Dendritic cell treated with granulocyte-macrophage colony-stimulating factor and Interleukin-4, amounts not matched to agents 40 ng/mL and 50 ng/mL, for 4 days (primary cell): ENCODE results near the gene ATMIN.

Experiments used
- H3K27ac Mint-ChIP-seq: one replicate; pipeline ENCODE4 v1.8.0; 2022; ENCODE audit warnings: mild to moderate bottlenecking, mixed read lengths
- H3K27me3 Mint-ChIP-seq: one replicate; pipeline ENCODE4 v1.8.0; 2022; ENCODE audit warnings: mild to moderate bottlenecking, mixed read lengths
- H3K36me3 Mint-ChIP-seq: one replicate; pipeline ENCODE4 v1.8.0; 2022; ENCODE audit warnings: low read depth, mixed read lengths
- H3K4me1 Mint-ChIP-seq: one replicate; pipeline ENCODE4 v1.8.0; 2022; ENCODE audit warnings: low read depth, mixed read lengths
- H3K4me3 Mint-ChIP-seq: one replicate; pipeline ENCODE4 v1.8.0; 2022; ENCODE audit warnings: mild to moderate bottlenecking, moderate library complexity, mixed read lengths
- H3K9me3 Mint-ChIP-seq: one replicate; pipeline ENCODE4 v1.8.0; 2022; ENCODE audit warnings: mixed read lengths
- intact Hi-C: fragments of 100-400 bp; cut with micrococcal nuclease; formaldehyde crosslinking; loops from one replicate; pipeline ENCODE4 v1.15.0; 2022

ATMIN gene

DNA sequence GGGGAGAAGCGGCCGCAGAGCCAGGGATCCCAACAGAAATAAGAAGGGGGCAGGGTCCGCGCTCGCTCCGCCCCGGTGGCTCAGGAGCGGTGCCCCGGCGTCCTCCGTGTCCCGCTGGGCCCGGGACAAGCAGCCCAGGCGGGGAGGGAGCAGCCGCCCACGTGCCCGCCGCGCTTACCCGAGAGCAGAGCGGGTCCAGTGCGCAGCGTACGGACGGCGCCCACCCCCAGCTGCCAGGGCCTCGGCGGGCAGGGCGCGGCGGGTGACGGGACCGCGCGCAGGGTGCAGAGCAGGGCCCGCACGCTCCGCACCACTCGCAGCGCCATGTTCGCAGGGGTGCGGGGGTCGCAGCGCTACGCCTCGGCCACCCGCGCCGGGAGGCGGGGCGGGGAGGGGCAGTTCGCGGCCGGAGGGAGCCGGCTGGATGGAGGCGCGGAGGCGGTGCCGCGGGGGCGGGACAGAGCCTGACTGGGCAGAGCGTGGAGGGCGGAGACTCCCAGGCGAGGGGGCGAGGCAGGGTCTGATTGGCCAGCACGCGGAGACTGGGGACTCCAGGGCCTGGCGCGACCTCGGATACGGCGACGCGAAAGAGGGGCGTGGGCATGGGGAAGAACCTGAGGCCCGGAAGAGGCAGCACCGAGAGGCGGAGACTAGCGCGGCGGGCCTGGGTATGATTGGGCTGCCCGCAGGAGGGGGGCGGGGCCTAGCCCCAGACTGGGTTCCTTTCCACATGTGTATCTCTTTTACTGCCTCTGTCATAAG, 60.5 kb downstream of the ATMIN start, which contains the start of gene GCSH:
TSS of gene GCSH (minus strand) at position 443 of the 762 bp plus-strand sequence. CDS start at position 326, 117 bp downstream.
- H3K4me1 Mint-ChIP-seq, result peaks cover 12% of the 10 kb centered on the region
- H3K27ac Mint-ChIP-seq, result peak within 1 kb of the TSS; percentile 27
- intact Hi-C loops, result loop anchor here (1.0 to 2.0 kb wide), 2 partner anchors 19 to 89 kb away; partner anchors contain the start of genes C16orf46, CENPN and CMC2
- H3K27me3 Mint-ChIP-seq, result peaks cover 8% of the 10 kb centered on the region
- no peaks in the 10 kb centered on the region for H3K9me3 Mint-ChIP-seq
- H3K4me3 Mint-ChIP-seq, result peak within 1 kb of the TSS; percentile 82
- H3K36me3 Mint-ChIP-seq, result no peaks in the 10 kb centered on the region

DNA sequence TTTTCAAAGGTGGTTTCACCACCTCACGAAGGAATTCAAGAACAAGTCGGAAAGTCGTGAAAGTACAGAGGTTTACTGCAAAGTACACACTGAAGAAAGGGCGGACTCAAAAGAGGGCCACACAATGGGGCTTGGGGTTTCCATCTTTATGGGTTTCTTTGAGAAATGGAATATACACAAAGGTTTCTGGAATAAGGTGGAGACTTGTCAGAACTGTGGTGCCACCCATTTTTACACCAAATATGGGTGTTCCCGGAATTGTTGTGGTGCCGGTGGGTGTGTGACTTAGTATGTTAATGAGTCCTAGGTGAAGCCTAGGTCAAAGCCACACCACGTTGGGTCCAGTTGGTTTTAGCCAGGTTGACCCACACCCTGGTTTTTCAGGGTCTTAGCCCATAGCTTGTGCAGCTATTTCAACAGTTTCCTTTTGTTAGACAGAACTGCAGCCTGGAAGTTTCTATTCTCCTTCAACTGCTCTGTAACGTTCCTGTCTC, 61.1 kb downstream of the ATMIN start:
- intact Hi-C loops, result loop anchor here (1.0 to 2.0 kb wide), 2 partner anchors 19 to 90 kb away; partner anchors contain the start of genes C16orf46, CENPN and CMC2
- H3K4me1 Mint-ChIP-seq, result peaks cover 12% of the 10 kb centered on the region
- no peak overlapping the region for H3K27ac Mint-ChIP-seq
- no peaks in the 10 kb centered on the region for H3K36me3 Mint-ChIP-seq
- H3K4me3 Mint-ChIP-seq, result peak overlapping the region; percentile 82
- H3K9me3 Mint-ChIP-seq, result no peaks in the 10 kb centered on the region
- H3K27me3 Mint-ChIP-seq, result peaks cover 8% of the 10 kb centered on the region
